HCT116 (cell line): ENCODE data around the gene FKBP4. TPM values are rescaled to one million over a fixed set of nuclear protein-coding genes. Genes with fewer than 3 reads are reported as not detected.

ENCODE experiments used
- ATAC-seq: fragments of 200-7000 bp; cut with Tn5 transposase; 2 replicates; pipeline ENCODE4 v1.9.1; 2020; ENCODE audit warnings: mild to moderate bottlenecking, moderate library complexity
- BruUV-seq: library from RNA; stranded (reverse); fragments of 400-500 nt; replicated peaks from 2 replicates; lab custom pipeline; 2021; lab: Mats Ljungman, UMichigan
- CTCF ChIA-PET: fragments of 300-600 bp; sonication (Branson Sonifier 250); formaldehyde crosslinking; loops from one replicate; lab custom pipeline; 2021; ENCODE audit warnings: antibody characterized with exemption; lab: Charles Lee
- POLR2A ChIA-PET: fragments of 300-600, 350-600 bp; sonication (Branson Sonifier 250); formaldehyde crosslinking; loops from one replicate; lab custom pipeline; 2021; ENCODE audit warnings: antibody characterized with exemption; lab: Charles Lee
- RAD21 ChIA-PET, 2 experiments: fragments of 300-600 bp; sonication (Branson Sonifier 250); formaldehyde crosslinking; loops; one replicate each; lab custom pipeline; 2023; ENCODE audit warnings: low total read pairs in 2 of 2; ENCODE audit not compliant: uncharacterized antibody in 2 of 2, unreplicated experiment in 2 of 2, low non-redundant PET in 1 of 2; lab: Charles Lee
- DNase-seq: peaks from one replicate; pipeline ENCODE4 v3.0.0-alpha.2; 2010; ENCODE audit warnings: low read depth, low spot score
- H2AFZ ChIP-seq: fragments of 200-600 bp; shearing (Covaris generic), sonication (generic); 2 replicates; pipeline ENCODE4 v1.6.1; 2017; ENCODE audit warnings: low read depth, mixed run types, mixed read lengths, antibody characterized with exemption, low read length; ENCODE audit not compliant: poor library complexity, severe bottlenecking
- H3K27ac ChIP-seq: 2 replicates; pipeline ENCODE4 v1.5.1; 2012; ENCODE audit warnings: low read depth, low read length
- H3K27me3 ChIP-seq: fragments of 200-600 bp; sonication (generic); 2 replicates; pipeline ENCODE4 v1.6.1; 2016; ENCODE audit warnings: mixed run types, low read length, mixed read lengths; ENCODE audit not compliant: insufficient read depth
- H3K36me3 ChIP-seq, 2 experiments: fragments of 200-500 bp in 1 of 2; fragments of 200-600 bp in 1 of 2; sonication (Bioruptor generic) in 1 of 2; sonication (generic) in 1 of 2; 2 replicates each; pipeline versions ENCODE4 v1.5.1 to v1.6.1; 2014 to 2016; ENCODE audit warnings: low read length in 2 of 2, inconsistent platforms in 1 of 2, mixed read lengths in 1 of 2, mixed run types in 1 of 2; ENCODE audit not compliant: insufficient read depth in 2 of 2, control insufficient read depth in 1 of 2
- H3K4me1 ChIP-seq, 2 experiments: fragments of 200-600 bp in 1 of 2; sonication (generic) in 1 of 2; 2 replicates each; pipeline versions ENCODE4 v1.5.1 to v1.6.1; 2012 to 2017; ENCODE audit warnings: low read length in 2 of 2, inconsistent platforms in 1 of 2, mild to moderate bottlenecking in 1 of 2, mixed read lengths in 1 of 2, mixed run types in 1 of 2, moderate library complexity in 1 of 2; ENCODE audit not compliant: insufficient read depth in 2 of 2, control insufficient read depth in 1 of 2
- H3K4me2 ChIP-seq: fragments of 200-600 bp; sonication (generic); 2 replicates; pipeline ENCODE4 v1.6.1; 2017; ENCODE audit warnings: mixed run types, low read length, mixed read lengths
- H3K4me3 ChIP-seq, 2 experiments: fragments of 200-600 bp in 1 of 2; sonication (generic) in 1 of 2; replicated peaks in 1 of 2; 2 replicates each; pipeline ENCODE4 v1.5.1; 2011 to 2016; ENCODE audit warnings: low read length in 2 of 2, control low read depth in 1 of 2, low read depth in 1 of 2, mild to moderate bottlenecking in 1 of 2, mixed read lengths in 1 of 2, mixed run types in 1 of 2
- H3K79me2 ChIP-seq: fragments of 200-600 bp; sonication (generic); 2 replicates; pipeline ENCODE4 v1.6.1; 2017; ENCODE audit warnings: mild to moderate bottlenecking, mixed run types, low read length, moderate library complexity, mixed read lengths; ENCODE audit not compliant: insufficient read depth
- H3K9ac ChIP-seq: fragments of 200-600 bp; sonication (generic); 2 replicates; pipeline ENCODE4 v1.6.1; 2016; ENCODE audit warnings: low read length, mixed read lengths
- H3K9me2 ChIP-seq: fragments of 200-600 bp; sonication (generic), shearing (Covaris generic); 2 replicates; pipeline ENCODE4 v1.6.1; 2017; ENCODE audit warnings: mixed run types, mild to moderate bottlenecking, moderate library complexity; ENCODE audit not compliant: insufficient read depth
- H3K9me3 ChIP-seq, 2 experiments: fragments of 200-500 bp in 1 of 2; fragments of 200-600 bp in 1 of 2; sonication (Bioruptor generic) in 1 of 2; sonication (generic) in 1 of 2; 2 replicates each; pipeline ENCODE4 v1.6.1; 2014 to 2017; ENCODE audit warnings: low read length in 2 of 2, mixed read lengths in 2 of 2, inconsistent platforms in 1 of 2, low read depth in 1 of 2, mild to moderate bottlenecking in 1 of 2, mixed run types in 1 of 2, moderate library complexity in 1 of 2; ENCODE audit not compliant: control insufficient read depth in 1 of 2, insufficient read depth in 1 of 2
- H4K20me1 ChIP-seq: fragments of 200-600 bp; sonication (generic), shearing (Covaris generic); 2 replicates; pipeline ENCODE4 v1.6.1; 2017; ENCODE audit warnings: mixed run types, mild to moderate bottlenecking, moderate library complexity; ENCODE audit not compliant: insufficient read depth
- ATF3 ChIP-seq: IDR thresholded peaks from 2 replicates; pipeline ENCODE4 v1.6.1; 2012
- CTCF ChIP-seq, 3 experiments: fragments of 200-600 bp in 1 of 3; sonication (generic) in 1 of 3; IDR thresholded peaks in 2 of 3; conservative IDR thresholded peaks in 1 of 3; 2 replicates each; pipeline ENCODE4 v1.5.1; 2012 to 2017; ENCODE audit warnings: low read depth in 2 of 3, low read length in 2 of 3, antibody characterized with exemption in 1 of 3, borderline replicate concordance in 1 of 3, control low read depth in 1 of 3, mild to moderate bottlenecking in 1 of 3, mixed read lengths in 1 of 3, mixed run types in 1 of 3, moderate library complexity in 1 of 3; ENCODE audit not compliant: insufficient read depth in 1 of 3
- EZH2 ChIP-seq: fragments of 200-600 bp; sonication (generic); IDR thresholded peaks from 2 replicates; pipeline ENCODE4 v1.6.1; 2017; ENCODE audit warnings: antibody characterized with exemption, mixed run types
- JUND ChIP-seq: IDR thresholded peaks from 2 replicates; pipeline ENCODE4 v1.6.1; 2012
- MAX ChIP-seq: IDR thresholded peaks from 2 replicates; pipeline ENCODE4 v1.6.1; 2012
- POLR2A ChIP-seq: IDR thresholded peaks from 2 replicates; pipeline ENCODE4 v1.7.0; 2011; ENCODE audit warnings: borderline replicate concordance; ENCODE audit not compliant: insufficient read depth, insufficient read length; ENCODE audit errors: extremely low read depth
- POLR2AphosphoS5 ChIP-seq: IDR thresholded peaks from 2 replicates; pipeline ENCODE4 v1.6.1; 2011; ENCODE audit warnings: mild to moderate bottlenecking, low read depth, low read length, moderate library complexity
- SIN3A ChIP-seq: IDR thresholded peaks from 2 replicates; pipeline ENCODE4 v1.6.1; 2012; ENCODE audit warnings: low read depth
- TCF7L2 ChIP-seq: IDR thresholded peaks from 2 replicates; pipeline ENCODE4 v1.7.0; 2011; ENCODE audit warnings: borderline replicate concordance, inconsistent platforms; ENCODE audit not compliant: insufficient read depth, insufficient read length; ENCODE audit errors: extremely low read depth
- ZNF274 ChIP-seq: fragments of 200-500 bp; sonication (Bioruptor generic); IDR thresholded peaks from 2 replicates; pipeline ENCODE4 v1.6.1; 2014; ENCODE audit warnings: mild to moderate bottlenecking, low read depth, low read length, inconsistent platforms
- intact Hi-C: fragments of 100-400 bp; cut with micrococcal nuclease; formaldehyde crosslinking; loops from 2 replicates; pipeline ENCODE4 v1.10.0; 2022
- total RNA-seq: library from RNA; stranded (reverse); gene quantifications from one replicate; pipeline ENCODE4 v1.2.1, GENCODE V29; 2021; ENCODE audit not compliant: unreplicated experiment

FKBP4 gene
- total RNA-seq, 1 experiment from 2014 or later, result 178 TPM

GRCh38 chr12:2801044-2801783 is 6.4 kb downstream of the FKBP4 start:
- RAD21 ChIA-PET, result no interaction called here
- H4K20me1 ChIP-seq, result peaks cover 22% of the 10 kb centered on the region; the same call in 1 of the 2 replicates
- no peak overlapping the region for H2AFZ ChIP-seq
- peaks cover 70 to 100% of the 10 kb centered on the region in 2 experiments for H3K36me3 ChIP-seq
- intact Hi-C loops, result no loop called here
- no peak overlapping the region for H3K27ac ChIP-seq
- POLR2A ChIA-PET, result no interaction called here
- TF ChIP-seq JUND, result no peak
- no peak for TF ChIP-seq SIN3A
- no peak for TF ChIP-seq EZH2
- TF ChIP-seq POLR2A, result no peak
- no peak for TF ChIP-seq TCF7L2
- no peak for TF ChIP-seq MAX
- no peak for TF ChIP-seq ZNF274
- no peak for TF ChIP-seq POLR2AphosphoS5
- TF ChIP-seq CTCF (IDR thresholded peaks at IDR 0.05 in 2 of 3, conservative IDR thresholded peaks at IDR 0.05 in 1 of 3; ENCODE audit: borderline replicate concordance in 1 of 3, insufficient read depth in 1 of 3, low read depth in 2 of 3, low read length in 2 of 3), result no peak
- TF ChIP-seq ATF3, result no peak
- no peak overlapping the region for H3K4me3 ChIP-seq
- H3K79me2 ChIP-seq, result peaks cover 61% of the 10 kb centered on the region
- H3K9me3 ChIP-seq, result no peaks in the 10 kb centered on the region
- no peak overlapping the region for H3K4me2 ChIP-seq
- no peak for DNase-seq
- H3K9me2 ChIP-seq, result no peaks in the 10 kb centered on the region
- no TSS peak for BruUV-seq
- CTCF ChIA-PET, result no interaction called here
- H3K4me1 ChIP-seq, result peaks cover 5 to 9% of the 10 kb centered on the region in 2 experiments; a peak in 2 of 4 replicates
- H3K27me3 ChIP-seq, result no peaks in the 10 kb centered on the region
- ATAC-seq, result no peak
- no peak overlapping the region for H3K9ac ChIP-seq
